Fibroblast of lung (primary cell): Measurements from ENCODE around the gene ALAS1. TPM values are rescaled to one million over a fixed set of nuclear protein-coding genes. Genes with fewer than 3 reads are reported as not detected.
A peak's percentile ranks its signal among the peaks of the same experiment; 100 is the strongest.

Experiments used
- DNase-seq, 2 donors: peaks; one replicate each; pipeline versions ENCODE4 v3.0.0 to v3.0.0-alpha.2; 2010; ENCODE audit warnings: low read depth in 2 of 2
- H2AFZ ChIP-seq: 2 replicates; pipeline ENCODE4 v1.5.1; 2012; ENCODE audit warnings: low read length, control low read depth, inconsistent platforms
- H3K27ac ChIP-seq: 2 replicates; pipeline ENCODE4 v1.5.1; 2011; ENCODE audit warnings: low read length, control low read depth; ENCODE audit not compliant: insufficient read depth
- H3K27me3 ChIP-seq: 2 replicates; pipeline ENCODE4 v1.5.1; 2011; ENCODE audit warnings: mild to moderate bottlenecking, low read length; ENCODE audit not compliant: control insufficient read depth, insufficient read depth
- H3K36me3 ChIP-seq: 2 replicates; pipeline ENCODE4 v1.5.1; 2011; ENCODE audit warnings: low read length; ENCODE audit not compliant: control insufficient read depth, insufficient read depth
- H3K4me1 ChIP-seq: 2 replicates; pipeline ENCODE4 v1.5.1; 2011; ENCODE audit warnings: low read length; ENCODE audit not compliant: control insufficient read depth, insufficient read depth; ENCODE audit errors: extremely low read depth
- H3K4me2 ChIP-seq: 2 replicates; pipeline ENCODE4 v1.5.1; 2011; ENCODE audit warnings: low read length, control low read depth; ENCODE audit not compliant: insufficient read depth; ENCODE audit errors: extremely low read depth
- H3K4me3 ChIP-seq, 4 experiments: fragments of 200-600 bp in 1 of 4; sonication (generic) in 1 of 4; replicated peaks in 1 of 4; 2 replicates each; pipeline ENCODE4 v1.5.1; 2011 to 2016; ENCODE audit warnings: low read length in 4 of 4, low read depth in 3 of 4, mild to moderate bottlenecking in 3 of 4, control low read depth in 2 of 4, inconsistent platforms in 1 of 4, mixed read lengths in 1 of 4; ENCODE audit not compliant: insufficient read depth in 1 of 4; ENCODE audit errors: control extremely low read depth in 1 of 4
- H3K79me2 ChIP-seq: 2 replicates; pipeline ENCODE4 v1.5.1; 2012; ENCODE audit warnings: mild to moderate bottlenecking, low read length, inconsistent platforms; ENCODE audit not compliant: control insufficient read depth, insufficient read depth
- H3K9ac ChIP-seq: 2 replicates; pipeline ENCODE4 v1.5.1; 2011; ENCODE audit warnings: mild to moderate bottlenecking, low read length, control low read depth; ENCODE audit not compliant: insufficient read depth
- H3K9me3 ChIP-seq: 2 replicates; pipeline ENCODE4 v1.5.1; 2012; ENCODE audit warnings: low read depth, low read length; ENCODE audit not compliant: control insufficient read depth, insufficient read depth
- H4K20me1 ChIP-seq: 2 replicates; pipeline ENCODE4 v1.5.1; 2011; ENCODE audit warnings: low read length; ENCODE audit not compliant: control insufficient read depth, insufficient read depth; ENCODE audit errors: extremely low read depth
- EZH2 ChIP-seq: IDR thresholded peaks from 2 replicates; pipeline ENCODE4 v1.5.1; 2012; ENCODE audit warnings: low read length, control low read depth, mild to moderate bottlenecking; ENCODE audit errors: missing control alignments
- polyA plus RNA-seq, 2 donors: library from polyadenylated mRNA; depleted of rRNA in 1 of 2; stranded (reverse) in 1 of 2; unstranded in 1 of 2; fragments of >200 nt; gene quantifications; 2 replicates each; pipeline ENCODE4 v1.2.1, GENCODE V29; 2011 to 2012; ENCODE audit warnings: missing spikeins in 1 of 2
- total RNA-seq: library from RNA; depleted of rRNA; stranded (reverse); fragments of >200 nt; gene quantifications from 2 replicates; pipeline ENCODE4 v1.2.1, GENCODE V29; 2014
- TF ChIP-seq, protein P1 (sequence below), 2 donors: IDR thresholded peaks in 1 of 2; conservative IDR thresholded peaks in 1 of 2; 1 replicate in 1 of 2; 2 replicates in 1 of 2; pipeline ENCODE4 v1.5.1; 2011 to 2012; ENCODE audit warnings: low read length in 2 of 2, control low read depth in 1 of 2, inconsistent platforms in 1 of 2, low read depth in 1 of 2, mild to moderate bottlenecking in 1 of 2

Gene ALAS1
- total and polyA plus RNA-seq, 2 donors (not counting 1 experiment from before 2014, with no cell fraction given): 60.9 to 61.8 TPM

DNA sequence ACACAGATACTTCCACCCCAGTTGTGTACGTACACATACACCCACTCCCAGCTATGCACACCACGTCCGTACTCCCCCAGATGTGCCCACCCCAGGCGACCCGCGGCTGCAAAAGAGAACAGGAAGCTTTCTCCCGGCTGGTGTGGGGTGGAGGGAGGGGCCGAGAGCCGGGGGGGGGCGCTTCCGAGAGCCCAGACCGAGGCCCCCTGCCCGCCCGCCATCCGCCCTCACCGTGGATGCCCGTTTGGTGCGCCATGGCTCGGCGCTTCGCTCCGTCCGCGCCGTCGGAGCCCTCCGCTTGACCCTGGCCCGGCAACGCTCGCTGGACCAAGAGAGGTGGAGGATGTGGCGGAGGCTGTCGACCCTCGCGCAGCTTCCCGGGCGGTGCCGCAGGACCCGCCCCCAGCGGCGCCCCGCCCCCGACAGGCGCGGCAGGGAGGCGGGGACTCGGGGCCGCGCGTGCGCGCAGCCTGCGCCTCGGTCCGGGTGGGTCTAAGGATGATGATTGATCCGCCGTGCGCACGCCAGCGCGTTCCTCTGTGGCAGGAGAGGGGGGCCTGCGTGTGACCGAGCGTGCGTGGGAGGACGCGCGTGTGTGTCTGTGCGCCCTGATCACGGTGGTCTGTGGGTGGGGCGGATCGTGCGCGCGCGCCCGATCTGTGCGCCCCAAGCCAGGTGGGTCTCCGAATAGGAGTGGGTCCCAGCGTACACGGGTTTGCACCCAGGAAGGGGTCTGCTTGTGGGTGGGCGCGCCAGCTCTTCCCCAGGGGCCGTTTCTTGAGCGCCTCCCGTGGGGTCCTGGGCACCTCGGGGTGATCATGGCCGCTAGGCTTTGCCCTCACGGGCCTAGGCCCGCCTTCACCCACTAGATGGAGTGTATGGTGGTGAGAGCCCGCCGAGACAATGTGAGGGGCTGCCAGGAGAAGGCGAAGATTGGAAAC lies 41.1 kb downstream of the ALAS1 start, which contains the start of gene TWF2:
Gene TWF2 (minus strand): TSS at position 398 of the 941 bp plus-strand sequence. CDS start 142 bp downstream, at position 256.
- H2AFZ ChIP-seq: peak within 1 kb of the TSS; percentile 80
- peaks cover 23% of the 10 kb centered on the region for H3K79me2 ChIP-seq
- H3K27me3 ChIP-seq: no peaks in the 10 kb centered on the region
- peaks cover 2% of the 10 kb centered on the region for H3K36me3 ChIP-seq
- H4K20me1 ChIP-seq: no peaks in the 10 kb centered on the region
- no peaks in the 10 kb centered on the region for H3K9me3 ChIP-seq
- H3K27ac ChIP-seq: peak within 1 kb of the TSS; percentile 83
- peak; percentile 73 to 74 for DNase-seq
- TF ChIP-seq EZH2: no peak
- TF ChIP-seq, protein P1, sequence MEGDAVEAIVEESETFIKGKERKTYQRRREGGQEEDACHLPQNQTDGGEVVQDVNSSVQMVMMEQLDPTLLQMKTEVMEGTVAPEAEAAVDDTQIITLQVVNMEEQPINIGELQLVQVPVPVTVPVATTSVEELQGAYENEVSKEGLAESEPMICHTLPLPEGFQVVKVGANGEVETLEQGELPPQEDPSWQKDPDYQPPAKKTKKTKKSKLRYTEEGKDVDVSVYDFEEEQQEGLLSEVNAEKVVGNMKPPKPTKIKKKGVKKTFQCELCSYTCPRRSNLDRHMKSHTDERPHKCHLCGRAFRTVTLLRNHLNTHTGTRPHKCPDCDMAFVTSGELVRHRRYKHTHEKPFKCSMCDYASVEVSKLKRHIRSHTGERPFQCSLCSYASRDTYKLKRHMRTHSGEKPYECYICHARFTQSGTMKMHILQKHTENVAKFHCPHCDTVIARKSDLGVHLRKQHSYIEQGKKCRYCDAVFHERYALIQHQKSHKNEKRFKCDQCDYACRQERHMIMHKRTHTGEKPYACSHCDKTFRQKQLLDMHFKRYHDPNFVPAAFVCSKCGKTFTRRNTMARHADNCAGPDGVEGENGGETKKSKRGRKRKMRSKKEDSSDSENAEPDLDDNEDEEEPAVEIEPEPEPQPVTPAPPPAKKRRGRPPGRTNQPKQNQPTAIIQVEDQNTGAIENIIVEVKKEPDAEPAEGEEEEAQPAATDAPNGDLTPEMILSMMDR (conservative IDR thresholded peaks at IDR 0.05 in 1 of 2, IDR thresholded peaks at IDR 0.05 in 1 of 2; ENCODE audit: low read depth in 1 of 2, low read length in 2 of 2): peak; percentile 34 to 40
- peak within 1 kb of the TSS; percentile 81 to 98 (median 86) for H3K4me3 ChIP-seq
- peak within 1 kb of the TSS; percentile 84 for H3K4me2 ChIP-seq
- peak within 1 kb of the TSS; percentile 83 for H3K9ac ChIP-seq
- H3K4me1 ChIP-seq: peaks cover 27% of the 10 kb centered on the region

DNA sequence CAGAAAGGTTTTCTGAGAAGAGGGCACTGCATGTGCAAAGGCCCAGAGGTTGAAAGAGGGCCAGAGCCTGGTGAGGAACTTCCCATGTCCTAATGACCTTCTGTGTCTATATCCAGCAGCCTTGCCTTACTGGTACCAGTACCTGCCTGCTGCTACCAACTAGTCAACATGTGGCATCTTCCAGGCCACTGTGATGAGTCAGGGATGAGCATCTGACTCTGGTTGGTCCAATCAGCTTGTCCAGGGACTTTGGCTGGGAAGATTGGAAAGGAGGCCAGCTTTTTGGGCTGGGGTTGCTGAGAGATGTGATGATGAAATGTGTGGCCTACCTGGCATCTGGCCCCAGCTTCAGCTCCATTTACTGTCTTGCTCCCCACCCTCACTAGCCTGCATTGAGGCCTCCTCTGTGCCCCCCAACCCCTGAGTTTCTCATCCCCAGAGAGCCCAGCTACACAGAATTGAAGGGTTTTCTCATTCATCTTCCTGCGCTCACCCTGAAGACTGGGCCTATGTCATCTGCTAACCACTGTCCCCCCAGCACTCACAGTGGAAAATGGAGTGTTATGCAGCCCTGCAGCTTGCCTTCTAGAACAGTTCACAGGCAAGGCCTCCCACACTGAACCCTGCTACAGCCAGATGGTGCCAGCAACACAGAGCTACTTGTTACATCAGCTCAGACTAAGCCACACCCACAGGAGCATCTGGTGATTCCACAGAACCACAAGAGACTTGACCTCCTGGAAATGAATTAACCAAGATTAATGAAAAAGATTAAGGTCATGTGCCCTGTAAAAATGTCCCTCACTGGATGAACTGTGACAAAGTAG lies 42.3 kb downstream of the ALAS1 start:
- Histone ChIP-seq H3K36me3 (no peaks in the 10 kb centered on the region), H3K4me3 (peak overlapping the region in 2 of 4 experiments; percentile 78 to 90), H3K27me3 (no peaks in the 10 kb centered on the region), H3K4me2 (peak overlapping the region; percentile 51), H3K9ac (peak overlapping the region; percentile 41), H2AFZ (no peak overlapping the region), H3K9me3 (no peaks in the 10 kb centered on the region), H3K27ac (peak overlapping the region; percentile 83), H4K20me1 (no peaks in the 10 kb centered on the region), H3K79me2 (peaks cover 23% of the 10 kb centered on the region), H3K4me1 (peaks cover 27% of the 10 kb centered on the region)
- TF ChIP-seq EZH2: no peak
- TF ChIP-seq, protein P1 (conservative IDR thresholded peaks at IDR 0.05 in 1 of 2, IDR thresholded peaks at IDR 0.05 in 1 of 2; ENCODE audit: low read depth in 1 of 2, low read length in 2 of 2): peak in 1 of 2 donors; percentile 15
- peak; percentile 94 to 98 for DNase-seq
